ENCODE measurements around the gene OR11A1. TPM values are rescaled to one million over a fixed set of nuclear protein-coding genes. Genes with fewer than 3 reads are reported as not detected.

OR11A1 gene
- polyA plus RNA-seq, 1 experiment, result not detected

GRCh38 chr6:29424168-29424567 is 32.7 kb downstream of the OR11A1 start:
- no peak for TF ChIP-seq CTCF (IDR thresholded peaks at IDR 0.05; ENCODE audit: insufficient read depth, low read depth, low read length)
- DNase-seq (ENCODE audit: low read depth), result no peak
- Histone ChIP-seq H3K36me3 (ENCODE audit: control insufficient read depth, insufficient read depth, low read length) (no peaks in the 10 kb centered on the region), H3K27me3 (ENCODE audit: control insufficient read depth, insufficient read depth, low read length) (no peaks in the 10 kb centered on the region), H3K4me3 (ENCODE audit: low read depth, low read length) (no peak overlapping the region)
- ChIA-PET POLR2A (no interaction called here), CTCF (no interaction called here)

GRCh38 chr6:29419516-29419915 is 37.4 kb downstream of the OR11A1 start:
- no peaks in the 10 kb centered on the region for H3K27me3 ChIP-seq (ENCODE audit: control insufficient read depth, insufficient read depth, low read length)
- H3K36me3 ChIP-seq (ENCODE audit: control insufficient read depth, insufficient read depth, low read length), result no peaks in the 10 kb centered on the region
- ChIA-PET POLR2A (no interaction called here), CTCF (no interaction called here)
- H3K4me3 ChIP-seq (ENCODE audit: low read depth, low read length), result no peak overlapping the region
- no peak for TF ChIP-seq CTCF (IDR thresholded peaks at IDR 0.05; ENCODE audit: insufficient read depth, low read depth, low read length)
- no peak for DNase-seq (ENCODE audit: low read depth)

- TF ChIP-seq CTCF (IDR thresholded peaks at IDR 0.05; ENCODE audit: insufficient read depth, low read depth, low read length), result no peak
- DNase-seq (ENCODE audit: low read depth), result no peak
- CTCF ChIA-PET, result no interaction called here
- H3K27me3 ChIP-seq (ENCODE audit: control insufficient read depth, insufficient read depth, low read length), result no peaks in the 10 kb centered on the region
- no peak within 1 kb of the TSS for H3K4me3 ChIP-seq (ENCODE audit: low read depth, low read length)
- POLR2A ChIA-PET, result no interaction called here
- H3K36me3 ChIP-seq (ENCODE audit: control insufficient read depth, insufficient read depth, low read length), result no peaks in the 10 kb centered on the region
Measured at GRCh38 chr6:29414588-29414987, 42.3 kb downstream of the OR11A1 start, which contains the start of gene OR12D1. Gene OR12D1, plus strand, starts transcription at chr6:29414928.

GRCh38 chr6:29403801-29404200 is 53.1 kb downstream of the OR11A1 start:
- Histone ChIP-seq H3K27me3 (ENCODE audit: control insufficient read depth, insufficient read depth, low read length) (no peaks in the 10 kb centered on the region), H3K4me3 (ENCODE audit: low read depth, low read length) (no peak overlapping the region), H3K36me3 (ENCODE audit: control insufficient read depth, insufficient read depth, low read length) (no peaks in the 10 kb centered on the region)
- ChIA-PET POLR2A (no interaction called here), CTCF (no interaction called here)
- TF ChIP-seq CTCF (IDR thresholded peaks at IDR 0.05; ENCODE audit: insufficient read depth, low read depth, low read length), result no peak
- no peak for DNase-seq (ENCODE audit: low read depth)

- Histone ChIP-seq H3K36me3 (ENCODE audit: control insufficient read depth, insufficient read depth, low read length) (no peaks in the 10 kb centered on the region), H3K27me3 (ENCODE audit: control insufficient read depth, insufficient read depth, low read length) (no peaks in the 10 kb centered on the region), H3K4me3 (ENCODE audit: low read depth, low read length) (no peak overlapping the region)
- no peak for TF ChIP-seq CTCF (IDR thresholded peaks at IDR 0.05; ENCODE audit: insufficient read depth, low read depth, low read length)
- DNase-seq (ENCODE audit: low read depth), result no peak
- CTCF ChIA-PET, result no interaction called here
- POLR2A ChIA-PET, result no interaction called here
Measured at GRCh38 chr6:29399525-29399924, 57.3 kb downstream of the OR11A1 start.

Measured in BJ (cell line).